ENCODE data around the gene GRM5.
"Not testable (repeated sequence)": the region's sequence is repeated elsewhere in the genome, so short reads cannot be mapped to it uniquely, and the experiment has no call there.

DNA sequence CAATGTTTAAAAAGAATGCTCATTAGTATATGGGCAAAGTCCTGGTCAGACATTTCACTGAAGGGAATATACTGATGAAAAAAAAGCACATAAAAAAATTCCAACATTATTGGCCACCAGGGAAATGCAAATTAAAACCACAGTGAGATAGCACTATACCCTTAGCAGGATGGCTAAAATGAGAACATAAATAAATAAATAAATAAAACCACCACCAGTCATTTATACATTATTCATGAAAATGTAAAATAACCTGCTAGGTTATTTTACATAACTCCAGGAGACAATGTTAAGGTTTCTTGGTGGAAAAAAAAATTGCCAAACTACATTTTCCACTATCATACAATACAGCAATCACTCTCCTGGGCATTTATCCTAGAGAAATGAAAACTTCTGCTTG is 64.9 kb downstream of the GRM5 start:
- not testable (repeated sequence) for TF ChIP-seq CTCF (IDR thresholded peaks at IDR 0.05); POLR2A (IDR thresholded peaks at IDR 0.05); POLR2AphosphoS5 (IDR thresholded peaks at IDR 0.05; ENCODE audit: insufficient read depth in 1 of 2, low read depth in 1 of 2)

All from vagina (tissue), 2 donors.